SJSA1 (cell line): ENCODE data around the gene CDH23. TPM values are rescaled to one million over a fixed set of nuclear protein-coding genes. Genes with fewer than 3 reads are reported as not detected.

Experiments used
- DNase-seq, 2 experiments: peaks; one replicate each; pipeline ENCODE4 v3.0.0-alpha.2; 2015 to 2020; ENCODE audit warnings: low spot score in 2 of 2, low read depth in 1 of 2
- H3K27ac ChIP-seq: fragments of 250-450 bp; sonication (Bioruptor Pico); 2 replicates; pipeline ENCODE4 v1.5.1; 2020; ENCODE audit warnings: mild to moderate bottlenecking, moderate library complexity
- H3K27me3 ChIP-seq: fragments of 250-450 bp; sonication (Bioruptor Pico); replicated peaks from 2 replicates; pipeline ENCODE4 v1.5.1; 2020; ENCODE audit warnings: mild to moderate bottlenecking, moderate library complexity
- H3K36me3 ChIP-seq: fragments of 250-450 bp; sonication (Bioruptor Pico); 2 replicates; pipeline ENCODE4 v1.5.1; 2020; ENCODE audit warnings: mild to moderate bottlenecking
- H3K4me1 ChIP-seq: fragments of 250-450 bp; sonication (Bioruptor Pico); replicated peaks from 2 replicates; pipeline ENCODE4 v1.6.1; 2021; ENCODE audit warnings: mild to moderate bottlenecking
- H3K4me3 ChIP-seq: fragments of 250-450 bp; sonication (Bioruptor Pico); 2 replicates; pipeline ENCODE4 v1.5.1; 2020; ENCODE audit warnings: mild to moderate bottlenecking
- H3K9me3 ChIP-seq: fragments of 250-450 bp; sonication (Bioruptor Pico); replicated peaks from 2 replicates; pipeline ENCODE4 v1.5.1; 2020; ENCODE audit warnings: mild to moderate bottlenecking
- total RNA-seq: library from RNA; depleted of rRNA; stranded (reverse); fragments of >200 nt; shearing (Covaris generic); gene quantifications from 2 replicates; pipeline ENCODE4 v1.2.3, GENCODE V29; 2014

Gene CDH23
- total RNA-seq, 1 experiment from 2014 or later, result 0.37 TPM

GRCh38 chr10:71750986-71751385 is 354.3 kb downstream of the CDH23 start:
- H3K36me3 ChIP-seq, result peaks cover 10% of the 10 kb centered on the region
- H3K27me3 ChIP-seq, result no peaks in the 10 kb centered on the region
- H3K4me1 ChIP-seq, result peaks cover 11% of the 10 kb centered on the region; the same call in 1 of the 2 replicates
- H3K4me3 ChIP-seq, result no peak overlapping the region
- no peaks in the 10 kb centered on the region for H3K9me3 ChIP-seq
- H3K27ac ChIP-seq, result no peak overlapping the region
- no peak for DNase-seq

- peaks cover 10% of the 10 kb centered on the region for H3K36me3 ChIP-seq
- DNase-seq, result no peak
- H3K27me3 ChIP-seq, result no peaks in the 10 kb centered on the region
Measured at GRCh38 chr10:71751515-71752224, 354.9 kb downstream of the CDH23 start.

GRCh38 chr10:71752391-71753090 is 355.8 kb downstream of the CDH23 start:
- H3K4me1 ChIP-seq, result peaks cover 5% of the 10 kb centered on the region; the same call in 1 of the 2 replicates

More at GRCh38 chr10:71751515-71752224, 354.9 kb downstream of the CDH23 start:
- Histone ChIP-seq H3K4me3 (no peak overlapping the region), H3K4me1 (peaks cover 7% of the 10 kb centered on the region; the same call in 1 of the 2 replicates), H3K27ac (no peak overlapping the region), H3K9me3 (no peaks in the 10 kb centered on the region)

GRCh38 chr10:71753091-71753959 is 356.6 kb downstream of the CDH23 start:
- Histone ChIP-seq H3K9me3 (no peaks in the 10 kb centered on the region), H3K4me3 (no peak overlapping the region), H3K36me3 (peaks cover 14% of the 10 kb centered on the region), H3K27me3 (no peaks in the 10 kb centered on the region), H3K4me1 (no peaks in the 10 kb centered on the region), H3K27ac (no peak overlapping the region)
- DNase-seq, result no peak

More at GRCh38 chr10:71752391-71753090, 355.8 kb downstream of the CDH23 start:
- Histone ChIP-seq H3K4me3 (no peak overlapping the region), H3K36me3 (peaks cover 12% of the 10 kb centered on the region), H3K9me3 (no peaks in the 10 kb centered on the region), H3K27me3 (no peaks in the 10 kb centered on the region), H3K27ac (no peak overlapping the region)
- DNase-seq, result no peak

- Histone ChIP-seq H3K27ac (no peak overlapping the region), H3K36me3 (peaks cover 20% of the 10 kb centered on the region), H3K9me3 (no peaks in the 10 kb centered on the region), H3K4me1 (peaks cover 2% of the 10 kb centered on the region), H3K27me3 (no peaks in the 10 kb centered on the region), H3K4me3 (no peak overlapping the region)
- no peak for DNase-seq
Measured at GRCh38 chr10:71753960-71754505, 357.3 kb downstream of the CDH23 start.

GRCh38 chr10:71754562-71754961 is 357.8 kb downstream of the CDH23 start:
- Histone ChIP-seq H3K4me3 (no peak overlapping the region), H3K9me3 (no peaks in the 10 kb centered on the region), H3K4me1 (peaks cover 7% of the 10 kb centered on the region), H3K36me3 (peaks cover 25% of the 10 kb centered on the region), H3K27ac (no peak overlapping the region), H3K27me3 (no peaks in the 10 kb centered on the region)
- no peak for DNase-seq

- H3K27ac ChIP-seq, result no peak overlapping the region
- no peak overlapping the region for H3K4me3 ChIP-seq
- peaks cover 26% of the 10 kb centered on the region for H3K36me3 ChIP-seq
- no peaks in the 10 kb centered on the region for H3K27me3 ChIP-seq
- DNase-seq, result no peak
- H3K9me3 ChIP-seq, result no peaks in the 10 kb centered on the region
- peaks cover 8% of the 10 kb centered on the region for H3K4me1 ChIP-seq
Measured at GRCh38 chr10:71755179-71755879, 358.6 kb downstream of the CDH23 start.

- no peak overlapping the region for H3K27ac ChIP-seq
- peaks cover 31% of the 10 kb centered on the region for H3K36me3 ChIP-seq
- H3K4me1 ChIP-seq, result peaks cover 13% of the 10 kb centered on the region
- no peaks in the 10 kb centered on the region; the same call in 1 of the 2 replicates for H3K9me3 ChIP-seq
- no peak for DNase-seq
- no peak overlapping the region for H3K4me3 ChIP-seq
- no peaks in the 10 kb centered on the region for H3K27me3 ChIP-seq
Measured at GRCh38 chr10:71756311-71757191, 359.8 kb downstream of the CDH23 start.

- no peak overlapping the region for H3K27ac ChIP-seq
- DNase-seq, result no peak
Measured at GRCh38 chr10:71757399-71757922, 360.7 kb downstream of the CDH23 start.

GRCh38 chr10:71761105-71761511 is 364.4 kb downstream of the CDH23 start:
- H3K36me3 ChIP-seq, result peaks cover 31% of the 10 kb centered on the region
- H3K4me1 ChIP-seq, result peaks cover 45% of the 10 kb centered on the region
- H3K27me3 ChIP-seq, result no peaks in the 10 kb centered on the region
- H3K9me3 ChIP-seq, result no peaks in the 10 kb centered on the region; the same call in 1 of the 2 replicates
- H3K27ac ChIP-seq, result no peak overlapping the region
- no peak overlapping the region for H3K4me3 ChIP-seq
- DNase-seq, result no peak

More at GRCh38 chr10:71757399-71757922, 360.7 kb downstream of the CDH23 start:
- Histone ChIP-seq H3K4me1 (peaks cover 16% of the 10 kb centered on the region), H3K27me3 (no peaks in the 10 kb centered on the region), H3K9me3 (no peaks in the 10 kb centered on the region; the same call in 1 of the 2 replicates), H3K36me3 (peaks cover 35% of the 10 kb centered on the region), H3K4me3 (no peak overlapping the region)

GRCh38 chr10:71761541-71762113 is 364.9 kb downstream of the CDH23 start:
- H3K27me3 ChIP-seq, result no peaks in the 10 kb centered on the region
- no peaks in the 10 kb centered on the region; the same call in 1 of the 2 replicates for H3K9me3 ChIP-seq
- DNase-seq, result no peak
- peaks cover 34% of the 10 kb centered on the region for H3K36me3 ChIP-seq
- H3K27ac ChIP-seq, result no peak overlapping the region
- H3K4me1 ChIP-seq, result peaks cover 50% of the 10 kb centered on the region
- H3K4me3 ChIP-seq, result no peak overlapping the region

- Histone ChIP-seq H3K4me1 (peaks cover 56% of the 10 kb centered on the region), H3K27me3 (no peaks in the 10 kb centered on the region), H3K27ac (no peak overlapping the region), H3K36me3 (peaks cover 32% of the 10 kb centered on the region), H3K4me3 (no peak overlapping the region), H3K9me3 (no peaks in the 10 kb centered on the region; the same call in 1 of the 2 replicates)
- no peak for DNase-seq
Measured at GRCh38 chr10:71762324-71762723, 365.6 kb downstream of the CDH23 start.
